K562 (cell line): Measurements from ENCODE around the gene LIPT2. TPM values are rescaled to one million over a fixed set of nuclear protein-coding genes. Genes with fewer than 3 reads are reported as not detected.
A peak's percentile ranks its signal among the peaks of the same experiment; 100 is the strongest.

ENCODE experiments used
- BCOR ChIP-seq: fragments of 450-650 bp; IDR thresholded peaks from 2 replicates; pipeline ENCODE4 v1.6.1; 2016
- C11orf30 ChIP-seq: fragments of 450-650 bp; IDR thresholded peaks from 2 replicates; pipeline ENCODE4 v1.6.1; 2016; ENCODE audit warnings: low read depth, mild to moderate bottlenecking
- KDM4B ChIP-seq, 2 experiments: fragments of 450-650 bp in 1 of 2; sonication (generic) in 1 of 2; IDR thresholded peaks; 2 replicates each; pipeline ENCODE4 v1.6.1; 2016 to 2017; ENCODE audit warnings: borderline replicate concordance in 2 of 2, antibody characterized with exemption in 1 of 2, low read depth in 1 of 2, mild to moderate bottlenecking in 1 of 2
- NONO ChIP-seq, 2 experiments: fragments of 200-400 bp in 1 of 2; fragments of 450-650 bp in 1 of 2; formaldehyde crosslinking in 1 of 2; IDR thresholded peaks; 2 replicates each; pipeline ENCODE4 v1.6.1; 2017; ENCODE audit warnings: low read depth in 2 of 2, mild to moderate bottlenecking in 2 of 2, moderate library complexity in 2 of 2, low read length in 1 of 2
- RB1 ChIP-seq: fragments of 450-650 bp; IDR thresholded peaks from 2 replicates; pipeline ENCODE4 v1.6.1; 2017; ENCODE audit warnings: low read depth, mild to moderate bottlenecking
- SMC3 ChIP-seq: conservative IDR thresholded peaks from 2 replicates; pipeline ENCODE4 v1.6.1; 2011; ENCODE audit warnings: low read depth, low read length, improper control_type of control experiment; ENCODE audit not compliant: insufficient read depth
- polyA plus RNA-seq, 8 experiments: library from polyadenylated mRNA; depleted of rRNA in 4 of 8; stranded (reverse) in 5 of 8; unstranded in 3 of 8; fragments of >200 nt; fragmentation: Nextera tagmentation in 2 of 8; fragmentation: Illumina TruSeq in 1 of 8; extraction: Ambion mirVana in 2 of 8; extraction: Trizol in 1 of 8; gene quantifications; 2 replicates each; pipeline versions ENCODE4 v1.2.1 to v1.2.3, GENCODE V29; 2011 to 2014; ENCODE audit warnings: inconsistent platforms in 1 of 8, missing spikeins in 1 of 8
- total RNA-seq, 7 experiments: library from RNA; depleted of rRNA in 6 of 7; stranded (reverse); fragments of >200 nt in 6 of 7; fragmentation: Illumina TruSeq in 2 of 7; extraction: Trizol in 2 of 7; gene quantifications; 2 replicates each; pipeline versions ENCODE4 v1.2.1 to v1.2.3, GENCODE V29; 2011 to 2021; ENCODE audit warnings: low replicate concordance in 1 of 7
- TF ChIP-seq, protein P1 (sequence below), 2 experiments: fragments of 450-650 bp; formaldehyde crosslinking in 1 of 2; IDR thresholded peaks; 2 replicates each; pipeline versions ENCODE4 v1.4.0 to v1.6.1; 2014 to 2020; ENCODE audit warnings: mild to moderate bottlenecking in 2 of 2, borderline replicate concordance in 1 of 2, low read depth in 1 of 2
- TF ChIP-seq, protein P2 (sequence below), 2 experiments: fragments of 450-650 bp; IDR thresholded peaks; 2 replicates each; pipeline ENCODE4 v1.6.1; 2018; ENCODE audit warnings: mild to moderate bottlenecking in 2 of 2, low read depth in 1 of 2; ENCODE audit not compliant: partially characterized antibody in 2 of 2
- TF ChIP-seq, protein P3 (sequence below), 2 experiments: fragments of 450-650 bp; IDR thresholded peaks; 2 replicates each; pipeline ENCODE4 v1.6.1; 2016
- TF ChIP-seq, protein P4 (sequence below): sonication (generic); formaldehyde crosslinking; IDR thresholded peaks from 2 replicates; pipeline ENCODE4 v1.8.1; 2023; ENCODE audit warnings: mild to moderate bottlenecking, missing genetic modification reagents

Gene LIPT2
- total and polyA plus RNA-seq, 9 of the 15 experiments (the other 6 are each of a cell fraction or from before 2014, with no cell fraction given): 1.00 to 5.2 (median 3.5) TPM

DNA sequence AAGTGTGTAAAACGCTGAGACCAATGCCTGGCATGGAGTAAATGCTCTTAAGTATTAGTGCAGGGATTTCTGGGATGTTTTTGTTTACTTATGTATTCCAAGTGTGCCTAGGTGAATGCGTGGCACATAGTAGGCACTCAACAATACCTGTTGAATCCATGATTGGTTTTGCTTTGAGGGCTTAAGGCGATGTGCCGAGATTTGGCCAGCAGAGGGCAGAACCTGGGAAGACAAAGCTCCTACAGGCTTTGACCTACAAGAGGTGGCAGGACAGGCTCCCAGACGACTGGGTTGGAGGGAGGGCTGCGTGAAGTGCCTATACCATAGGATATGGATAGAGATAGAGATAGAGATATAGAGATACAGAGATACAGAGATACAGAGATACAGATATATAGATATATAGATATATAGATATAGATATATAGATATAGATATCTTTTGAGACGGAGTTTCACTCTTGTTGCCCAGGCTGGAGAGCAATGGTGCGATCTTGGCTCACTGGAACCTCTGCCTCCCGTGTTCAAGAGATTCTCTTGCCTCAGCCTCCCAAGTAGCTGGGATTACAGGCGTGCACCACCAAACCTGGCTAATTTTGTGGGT is 40.0 kb downstream of the LIPT2 start (continued):
- TF ChIP-seq, protein P1, sequence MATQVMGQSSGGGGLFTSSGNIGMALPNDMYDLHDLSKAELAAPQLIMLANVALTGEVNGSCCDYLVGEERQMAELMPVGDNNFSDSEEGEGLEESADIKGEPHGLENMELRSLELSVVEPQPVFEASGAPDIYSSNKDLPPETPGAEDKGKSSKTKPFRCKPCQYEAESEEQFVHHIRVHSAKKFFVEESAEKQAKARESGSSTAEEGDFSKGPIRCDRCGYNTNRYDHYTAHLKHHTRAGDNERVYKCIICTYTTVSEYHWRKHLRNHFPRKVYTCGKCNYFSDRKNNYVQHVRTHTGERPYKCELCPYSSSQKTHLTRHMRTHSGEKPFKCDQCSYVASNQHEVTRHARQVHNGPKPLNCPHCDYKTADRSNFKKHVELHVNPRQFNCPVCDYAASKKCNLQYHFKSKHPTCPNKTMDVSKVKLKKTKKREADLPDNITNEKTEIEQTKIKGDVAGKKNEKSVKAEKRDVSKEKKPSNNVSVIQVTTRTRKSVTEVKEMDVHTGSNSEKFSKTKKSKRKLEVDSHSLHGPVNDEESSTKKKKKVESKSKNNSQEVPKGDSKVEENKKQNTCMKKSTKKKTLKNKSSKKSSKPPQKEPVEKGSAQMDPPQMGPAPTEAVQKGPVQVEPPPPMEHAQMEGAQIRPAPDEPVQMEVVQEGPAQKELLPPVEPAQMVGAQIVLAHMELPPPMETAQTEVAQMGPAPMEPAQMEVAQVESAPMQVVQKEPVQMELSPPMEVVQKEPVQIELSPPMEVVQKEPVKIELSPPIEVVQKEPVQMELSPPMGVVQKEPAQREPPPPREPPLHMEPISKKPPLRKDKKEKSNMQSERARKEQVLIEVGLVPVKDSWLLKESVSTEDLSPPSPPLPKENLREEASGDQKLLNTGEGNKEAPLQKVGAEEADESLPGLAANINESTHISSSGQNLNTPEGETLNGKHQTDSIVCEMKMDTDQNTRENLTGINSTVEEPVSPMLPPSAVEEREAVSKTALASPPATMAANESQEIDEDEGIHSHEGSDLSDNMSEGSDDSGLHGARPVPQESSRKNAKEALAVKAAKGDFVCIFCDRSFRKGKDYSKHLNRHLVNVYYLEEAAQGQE (IDR thresholded peaks at IDR 0.05; ENCODE audit: borderline replicate concordance): peak; percentile 90
- TF ChIP-seq, protein P1 (CRISPR knock-in tag; IDR thresholded peaks at IDR 0.05; ENCODE audit: low read depth): no peak
- TF ChIP-seq C11orf30: no peak
- peak; percentile 94 for TF ChIP-seq SMC3
- TF ChIP-seq KDM4B (IDR thresholded peaks at IDR 0.05; ENCODE audit: borderline replicate concordance in 2 of 2, low read depth in 1 of 2): no peak
- TF ChIP-seq, protein P2, sequence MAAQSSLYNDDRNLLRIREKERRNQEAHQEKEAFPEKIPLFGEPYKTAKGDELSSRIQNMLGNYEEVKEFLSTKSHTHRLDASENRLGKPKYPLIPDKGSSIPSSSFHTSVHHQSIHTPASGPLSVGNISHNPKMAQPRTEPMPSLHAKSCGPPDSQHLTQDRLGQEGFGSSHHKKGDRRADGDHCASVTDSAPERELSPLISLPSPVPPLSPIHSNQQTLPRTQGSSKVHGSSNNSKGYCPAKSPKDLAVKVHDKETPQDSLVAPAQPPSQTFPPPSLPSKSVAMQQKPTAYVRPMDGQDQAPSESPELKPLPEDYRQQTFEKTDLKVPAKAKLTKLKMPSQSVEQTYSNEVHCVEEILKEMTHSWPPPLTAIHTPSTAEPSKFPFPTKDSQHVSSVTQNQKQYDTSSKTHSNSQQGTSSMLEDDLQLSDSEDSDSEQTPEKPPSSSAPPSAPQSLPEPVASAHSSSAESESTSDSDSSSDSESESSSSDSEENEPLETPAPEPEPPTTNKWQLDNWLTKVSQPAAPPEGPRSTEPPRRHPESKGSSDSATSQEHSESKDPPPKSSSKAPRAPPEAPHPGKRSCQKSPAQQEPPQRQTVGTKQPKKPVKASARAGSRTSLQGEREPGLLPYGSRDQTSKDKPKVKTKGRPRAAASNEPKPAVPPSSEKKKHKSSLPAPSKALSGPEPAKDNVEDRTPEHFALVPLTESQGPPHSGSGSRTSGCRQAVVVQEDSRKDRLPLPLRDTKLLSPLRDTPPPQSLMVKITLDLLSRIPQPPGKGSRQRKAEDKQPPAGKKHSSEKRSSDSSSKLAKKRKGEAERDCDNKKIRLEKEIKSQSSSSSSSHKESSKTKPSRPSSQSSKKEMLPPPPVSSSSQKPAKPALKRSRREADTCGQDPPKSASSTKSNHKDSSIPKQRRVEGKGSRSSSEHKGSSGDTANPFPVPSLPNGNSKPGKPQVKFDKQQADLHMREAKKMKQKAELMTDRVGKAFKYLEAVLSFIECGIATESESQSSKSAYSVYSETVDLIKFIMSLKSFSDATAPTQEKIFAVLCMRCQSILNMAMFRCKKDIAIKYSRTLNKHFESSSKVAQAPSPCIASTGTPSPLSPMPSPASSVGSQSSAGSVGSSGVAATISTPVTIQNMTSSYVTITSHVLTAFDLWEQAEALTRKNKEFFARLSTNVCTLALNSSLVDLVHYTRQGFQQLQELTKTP (IDR thresholded peaks at IDR 0.05; ENCODE audit: low read depth in 1 of 2, partially characterized antibody in 2 of 2): no peak
- TF ChIP-seq, protein P3, sequence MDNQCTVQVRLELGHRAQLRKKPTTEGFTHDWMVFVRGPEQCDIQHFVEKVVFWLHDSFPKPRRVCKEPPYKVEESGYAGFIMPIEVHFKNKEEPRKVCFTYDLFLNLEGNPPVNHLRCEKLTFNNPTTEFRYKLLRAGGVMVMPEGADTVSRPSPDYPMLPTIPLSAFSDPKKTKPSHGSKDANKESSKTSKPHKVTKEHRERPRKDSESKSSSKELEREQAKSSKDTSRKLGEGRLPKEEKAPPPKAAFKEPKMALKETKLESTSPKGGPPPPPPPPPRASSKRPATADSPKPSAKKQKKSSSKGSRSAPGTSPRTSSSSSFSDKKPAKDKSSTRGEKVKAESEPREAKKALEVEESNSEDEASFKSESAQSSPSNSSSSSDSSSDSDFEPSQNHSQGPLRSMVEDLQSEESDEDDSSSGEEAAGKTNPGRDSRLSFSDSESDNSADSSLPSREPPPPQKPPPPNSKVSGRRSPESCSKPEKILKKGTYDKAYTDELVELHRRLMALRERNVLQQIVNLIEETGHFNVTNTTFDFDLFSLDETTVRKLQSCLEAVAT (IDR thresholded peaks at IDR 0.05): peak in 1 of 2 experiments; percentile 45; a peak in 1 of 4 replicates
- TF ChIP-seq, protein P4, sequence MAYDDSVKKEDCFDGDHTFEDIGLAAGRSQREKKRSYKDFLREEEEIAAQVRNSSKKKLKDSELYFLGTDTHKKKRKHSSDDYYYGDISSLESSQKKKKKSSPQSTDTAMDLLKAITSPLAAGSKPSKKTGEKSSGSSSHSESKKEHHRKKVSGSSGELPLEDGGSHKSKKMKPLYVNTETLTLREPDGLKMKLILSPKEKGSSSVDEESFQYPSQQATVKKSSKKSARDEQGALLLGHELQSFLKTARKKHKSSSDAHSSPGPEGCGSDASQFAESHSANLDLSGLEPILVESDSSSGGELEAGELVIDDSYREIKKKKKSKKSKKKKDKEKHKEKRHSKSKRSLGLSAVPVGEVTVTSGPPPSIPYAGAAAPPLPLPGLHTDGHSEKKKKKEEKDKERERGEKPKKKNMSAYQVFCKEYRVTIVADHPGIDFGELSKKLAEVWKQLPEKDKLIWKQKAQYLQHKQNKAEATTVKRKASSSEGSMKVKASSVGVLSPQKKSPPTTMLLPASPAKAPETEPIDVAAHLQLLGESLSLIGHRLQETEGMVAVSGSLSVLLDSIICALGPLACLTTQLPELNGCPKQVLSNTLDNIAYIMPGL (CRISPR knock-in tag): no peak
- TF ChIP-seq RB1: peak; percentile 25; the same call in 1 of the 2 replicates
- no peak for TF ChIP-seq BCOR
- TF ChIP-seq NONO (IDR thresholded peaks at IDR 0.05; ENCODE audit: low read depth in 2 of 2, low read length in 1 of 2): 0 out of 4 replicates have a peak, but pooled peaks of 1 of the 2 experiments have one; percentile 18
